DND-41 (cell line): ENCODE results near the gene SRRM2.

Experiments
- ATAC-seq: fragments of 200-7000 bp; cut with Tn5 transposase; 3 replicates; pipeline ENCODE4 v1.9.1; 2021; ENCODE audit warnings: low read depth; ENCODE audit not compliant: insufficient read depth
- DNase-seq: peaks from one replicate; pipeline ENCODE4 v3.0.0-alpha.2; 2020
- H2AFZ ChIP-seq: 2 replicates; pipeline ENCODE4 v1.6.0; 2012; ENCODE audit warnings: low read depth, low read length
- H3K27ac ChIP-seq: 2 replicates; pipeline ENCODE4 v1.5.1; 2012; ENCODE audit warnings: low read length, inconsistent platforms
- H3K27me3 ChIP-seq: fragments of 200-600 bp; sonication (generic); 2 replicates; pipeline ENCODE4 v1.6.0; 2012; ENCODE audit warnings: low read length, mild to moderate bottlenecking, inconsistent platforms; ENCODE audit not compliant: insufficient read depth, poor library complexity
- H3K36me3 ChIP-seq: 2 replicates; pipeline ENCODE4 v1.5.1; 2012; ENCODE audit warnings: low read length, inconsistent platforms; ENCODE audit not compliant: insufficient read depth
- H3K4me1 ChIP-seq: 2 replicates; pipeline ENCODE4 v1.5.1; 2012; ENCODE audit warnings: mild to moderate bottlenecking, low read length; ENCODE audit not compliant: insufficient read depth
- H3K4me2 ChIP-seq: 2 replicates; pipeline ENCODE4 v1.6.0; 2012; ENCODE audit warnings: mild to moderate bottlenecking, moderate library complexity, low read length, inconsistent platforms; ENCODE audit not compliant: insufficient read depth
- H3K4me3 ChIP-seq, 2 experiments: fragments of 200-600 bp in 1 of 2; shearing (Covaris generic) in 1 of 2; 2 replicates each; pipeline ENCODE4 v1.5.1; 2012 to 2016; ENCODE audit warnings: inconsistent platforms in 2 of 2, low read length in 2 of 2, mild to moderate bottlenecking in 2 of 2, low read depth in 1 of 2, moderate library complexity in 1 of 2
- H3K79me2 ChIP-seq: 2 replicates; pipeline ENCODE4 v1.6.0; 2012; ENCODE audit warnings: low read length, inconsistent platforms; ENCODE audit not compliant: insufficient read depth
- H3K9ac ChIP-seq: 2 replicates; pipeline ENCODE4 v1.6.0; 2012; ENCODE audit warnings: low read depth, mild to moderate bottlenecking, inconsistent platforms, low read length, moderate library complexity
- H3K9me3 ChIP-seq: 2 replicates; pipeline ENCODE4 v1.5.1; 2012; ENCODE audit warnings: low read length, moderate library complexity, mild to moderate bottlenecking, inconsistent platforms; ENCODE audit not compliant: insufficient read depth, severe bottlenecking
- H4K20me1 ChIP-seq: 2 replicates; pipeline ENCODE4 v1.6.0; 2012; ENCODE audit warnings: low read length; ENCODE audit not compliant: insufficient read depth
- EZH2 ChIP-seq: IDR thresholded peaks from 3 replicates; pipeline ENCODE4 v1.6.1; 2012; ENCODE audit warnings: borderline replicate concordance, low read depth, mild to moderate bottlenecking, moderate library complexity, low read length, inconsistent platforms; ENCODE audit not compliant: severe bottlenecking
- TF ChIP-seq, protein P1 (sequence below): IDR thresholded peaks from 2 replicates; pipeline ENCODE4 v1.5.1; 2012; ENCODE audit warnings: borderline replicate concordance, low read length, moderate library complexity, mild to moderate bottlenecking; ENCODE audit not compliant: poor library complexity, severe bottlenecking; ENCODE audit errors: extremely low read depth

SRRM2 gene

GRCh38 chr16:2786061-2786825 lies 33.8 kb downstream of the SRRM2 start:
- peaks cover 13% of the 10 kb centered on the region for H3K27me3 ChIP-seq
- H4K20me1 ChIP-seq = no peaks in the 10 kb centered on the region
- H3K27ac ChIP-seq = no peak overlapping the region
- no peaks in the 10 kb centered on the region for H3K36me3 ChIP-seq
- H3K4me1 ChIP-seq = no peaks in the 10 kb centered on the region
- H2AFZ ChIP-seq = no peak overlapping the region
- no peak overlapping the region for H3K9ac ChIP-seq
- no peaks in the 10 kb centered on the region for H3K79me2 ChIP-seq
- H3K9me3 ChIP-seq = no peaks in the 10 kb centered on the region
- no peak overlapping the region for H3K4me2 ChIP-seq
- ATAC-seq (no peak), DNase-seq (no peak)
- no peak for TF ChIP-seq EZH2
- TF ChIP-seq, protein P1, sequence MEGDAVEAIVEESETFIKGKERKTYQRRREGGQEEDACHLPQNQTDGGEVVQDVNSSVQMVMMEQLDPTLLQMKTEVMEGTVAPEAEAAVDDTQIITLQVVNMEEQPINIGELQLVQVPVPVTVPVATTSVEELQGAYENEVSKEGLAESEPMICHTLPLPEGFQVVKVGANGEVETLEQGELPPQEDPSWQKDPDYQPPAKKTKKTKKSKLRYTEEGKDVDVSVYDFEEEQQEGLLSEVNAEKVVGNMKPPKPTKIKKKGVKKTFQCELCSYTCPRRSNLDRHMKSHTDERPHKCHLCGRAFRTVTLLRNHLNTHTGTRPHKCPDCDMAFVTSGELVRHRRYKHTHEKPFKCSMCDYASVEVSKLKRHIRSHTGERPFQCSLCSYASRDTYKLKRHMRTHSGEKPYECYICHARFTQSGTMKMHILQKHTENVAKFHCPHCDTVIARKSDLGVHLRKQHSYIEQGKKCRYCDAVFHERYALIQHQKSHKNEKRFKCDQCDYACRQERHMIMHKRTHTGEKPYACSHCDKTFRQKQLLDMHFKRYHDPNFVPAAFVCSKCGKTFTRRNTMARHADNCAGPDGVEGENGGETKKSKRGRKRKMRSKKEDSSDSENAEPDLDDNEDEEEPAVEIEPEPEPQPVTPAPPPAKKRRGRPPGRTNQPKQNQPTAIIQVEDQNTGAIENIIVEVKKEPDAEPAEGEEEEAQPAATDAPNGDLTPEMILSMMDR = no peak
- no peak overlapping the region for H3K4me3 ChIP-seq

DNA sequence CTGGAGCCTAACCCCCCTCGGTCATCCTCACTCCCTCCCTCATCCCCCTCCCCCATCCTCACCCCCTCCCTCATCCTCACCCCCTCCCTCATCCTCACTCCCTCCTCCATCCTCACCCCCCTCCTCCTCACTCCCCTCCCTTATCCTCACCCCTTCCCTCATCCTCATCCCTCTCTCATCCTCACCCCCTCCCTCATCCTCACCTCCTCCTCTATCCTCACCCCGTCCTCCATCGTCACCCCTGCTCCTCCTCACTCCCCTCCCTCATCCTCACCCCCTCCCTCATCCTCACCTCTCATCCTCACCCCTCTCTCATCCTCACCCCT lies 34.4 kb downstream of the SRRM2 start:
- Histone ChIP-seq H2AFZ (no peak overlapping the region), H3K36me3 (no peaks in the 10 kb centered on the region), H3K4me2 (no peak overlapping the region), H4K20me1 (no peaks in the 10 kb centered on the region), H3K4me3 (no peak overlapping the region), H3K27ac (no peak overlapping the region), H3K4me1 (no peaks in the 10 kb centered on the region), H3K9ac (no peak overlapping the region), H3K79me2 (no peaks in the 10 kb centered on the region), H3K9me3 (no peaks in the 10 kb centered on the region), H3K27me3 (peaks cover 13% of the 10 kb centered on the region)
- DNase-seq (no peak), ATAC-seq (no peak)
- TF ChIP-seq, protein P1 = no peak
- TF ChIP-seq EZH2 = no peak

- no peaks in the 10 kb centered on the region for H3K9me3 ChIP-seq
- H3K36me3 ChIP-seq = no peaks in the 10 kb centered on the region
- ATAC-seq (peak; percentile 45; the same call in 1 of the 3 replicates), DNase-seq (no peak)
- no peak within 1 kb of the TSS for H3K27ac ChIP-seq
- peaks cover 15% of the 10 kb centered on the region for H3K27me3 ChIP-seq
- TF ChIP-seq EZH2 = no peak
- TF ChIP-seq, protein P1 = no peak
- H2AFZ ChIP-seq = no peak within 1 kb of the TSS
- H3K4me3 ChIP-seq = no peak within 1 kb of the TSS
- H3K4me2 ChIP-seq = no peak within 1 kb of the TSS
- no peaks in the 10 kb centered on the region for H3K4me1 ChIP-seq
- H4K20me1 ChIP-seq = no peaks in the 10 kb centered on the region
- H3K79me2 ChIP-seq = no peaks in the 10 kb centered on the region
- H3K9ac ChIP-seq = no peak within 1 kb of the TSS
Measured at GRCh38 chr16:2787406-2787805, 35.0 kb downstream of the SRRM2 start, which contains the start of gene PRSS33. PRSS33 (minus strand) TSS chr16:2787560; CDS start chr16:2786547, 1,013 bp downstream.
